Thyroid gland (tissue), 4 donors: Measurements from ENCODE around the gene HECTD4.

Experiments used
- POLR2A ChIP-seq, 2 donors: fragments of 450-650 bp; IDR thresholded peaks; one replicate each; pipeline ENCODE4 v1.6.1; 2017; ENCODE audit warnings: antibody characterized with exemption in 2 of 2, mild to moderate bottlenecking in 2 of 2, moderate library complexity in 1 of 2
- TF ChIP-seq, protein P1 (sequence below), 6 experiments: fragments of 200-600 bp in 3 of 6; fragments of 450-650 bp in 3 of 6; sonication (generic) in 3 of 6; IDR thresholded peaks; one replicate each; pipeline ENCODE4 v1.5.1; 2016 to 2019; ENCODE audit warnings: antibody characterized with exemption in 6 of 6, mild to moderate bottlenecking in 2 of 6, inconsistent platforms in 1 of 6, moderate library complexity in 1 of 6

DNA sequence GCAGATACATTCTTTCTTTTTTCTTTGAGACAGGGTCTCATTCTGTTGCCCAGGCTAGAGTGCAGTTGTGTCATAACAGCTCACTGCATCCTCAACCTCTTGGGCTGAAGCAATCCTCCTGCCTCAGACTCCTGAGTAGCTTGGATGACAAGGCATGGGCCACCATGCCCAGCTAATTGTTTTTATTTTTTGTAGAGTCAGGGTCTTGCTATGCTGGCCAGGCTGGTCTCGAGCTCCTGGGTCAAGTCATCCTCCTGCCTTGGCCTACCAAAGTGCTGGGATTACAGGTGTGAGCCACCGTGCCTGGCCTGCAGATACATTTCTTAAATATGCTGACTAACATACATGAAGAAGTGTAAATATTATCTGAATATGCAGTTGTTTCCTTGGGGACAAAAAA lies 115.8 kb downstream of the HECTD4 start:
- TF ChIP-seq, protein P1, sequence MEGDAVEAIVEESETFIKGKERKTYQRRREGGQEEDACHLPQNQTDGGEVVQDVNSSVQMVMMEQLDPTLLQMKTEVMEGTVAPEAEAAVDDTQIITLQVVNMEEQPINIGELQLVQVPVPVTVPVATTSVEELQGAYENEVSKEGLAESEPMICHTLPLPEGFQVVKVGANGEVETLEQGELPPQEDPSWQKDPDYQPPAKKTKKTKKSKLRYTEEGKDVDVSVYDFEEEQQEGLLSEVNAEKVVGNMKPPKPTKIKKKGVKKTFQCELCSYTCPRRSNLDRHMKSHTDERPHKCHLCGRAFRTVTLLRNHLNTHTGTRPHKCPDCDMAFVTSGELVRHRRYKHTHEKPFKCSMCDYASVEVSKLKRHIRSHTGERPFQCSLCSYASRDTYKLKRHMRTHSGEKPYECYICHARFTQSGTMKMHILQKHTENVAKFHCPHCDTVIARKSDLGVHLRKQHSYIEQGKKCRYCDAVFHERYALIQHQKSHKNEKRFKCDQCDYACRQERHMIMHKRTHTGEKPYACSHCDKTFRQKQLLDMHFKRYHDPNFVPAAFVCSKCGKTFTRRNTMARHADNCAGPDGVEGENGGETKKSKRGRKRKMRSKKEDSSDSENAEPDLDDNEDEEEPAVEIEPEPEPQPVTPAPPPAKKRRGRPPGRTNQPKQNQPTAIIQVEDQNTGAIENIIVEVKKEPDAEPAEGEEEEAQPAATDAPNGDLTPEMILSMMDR (IDR thresholded peaks at IDR 0.05), result no peak
- no peak for TF ChIP-seq POLR2A (IDR thresholded peaks at IDR 0.05)
